Measurements from ENCODE around the gene CHST14. TPM values are rescaled to one million over a fixed set of nuclear protein-coding genes. Genes with fewer than 3 reads are reported as not detected.

Gene CHST14
- total RNA-seq, 1 donor from 2014 or later: 14.1 TPM

DNA sequence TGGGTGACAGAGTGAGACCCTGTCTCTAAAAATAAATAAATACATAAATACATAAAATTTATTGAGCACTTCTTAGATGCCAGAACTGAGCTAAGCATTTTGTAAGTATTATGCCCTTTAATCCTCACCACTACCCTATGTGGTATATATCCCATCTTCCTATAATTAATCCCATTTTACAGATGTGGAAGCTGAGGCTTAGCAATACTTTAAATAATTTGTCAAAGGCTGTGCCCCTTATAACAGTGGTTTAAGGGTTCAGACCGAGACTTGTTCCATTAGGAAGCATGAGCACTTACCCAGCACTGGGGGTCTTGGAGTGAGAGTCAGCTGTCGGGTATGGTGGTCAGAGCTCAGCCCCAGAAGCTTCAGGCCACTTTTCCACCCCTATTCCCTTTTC, 7.5 kb upstream of the CHST14 start:
- Histone ChIP-seq H3K4me3 (no peak overlapping the region), H3K27me3 (no peaks in the 10 kb centered on the region), H3K9me3 (no peaks in the 10 kb centered on the region), H3K27ac (no peak overlapping the region), H3K36me3 (peaks cover 75% of the 10 kb centered on the region), H3K4me1 (peaks cover 3% of the 10 kb centered on the region)
- TF ChIP-seq, protein P1, sequence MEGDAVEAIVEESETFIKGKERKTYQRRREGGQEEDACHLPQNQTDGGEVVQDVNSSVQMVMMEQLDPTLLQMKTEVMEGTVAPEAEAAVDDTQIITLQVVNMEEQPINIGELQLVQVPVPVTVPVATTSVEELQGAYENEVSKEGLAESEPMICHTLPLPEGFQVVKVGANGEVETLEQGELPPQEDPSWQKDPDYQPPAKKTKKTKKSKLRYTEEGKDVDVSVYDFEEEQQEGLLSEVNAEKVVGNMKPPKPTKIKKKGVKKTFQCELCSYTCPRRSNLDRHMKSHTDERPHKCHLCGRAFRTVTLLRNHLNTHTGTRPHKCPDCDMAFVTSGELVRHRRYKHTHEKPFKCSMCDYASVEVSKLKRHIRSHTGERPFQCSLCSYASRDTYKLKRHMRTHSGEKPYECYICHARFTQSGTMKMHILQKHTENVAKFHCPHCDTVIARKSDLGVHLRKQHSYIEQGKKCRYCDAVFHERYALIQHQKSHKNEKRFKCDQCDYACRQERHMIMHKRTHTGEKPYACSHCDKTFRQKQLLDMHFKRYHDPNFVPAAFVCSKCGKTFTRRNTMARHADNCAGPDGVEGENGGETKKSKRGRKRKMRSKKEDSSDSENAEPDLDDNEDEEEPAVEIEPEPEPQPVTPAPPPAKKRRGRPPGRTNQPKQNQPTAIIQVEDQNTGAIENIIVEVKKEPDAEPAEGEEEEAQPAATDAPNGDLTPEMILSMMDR (IDR thresholded peaks at IDR 0.05): no peak
- intact Hi-C loops (cut with DNase I): no loop called here
- no peak for ATAC-seq
- no peak for DNase-seq

DNA sequence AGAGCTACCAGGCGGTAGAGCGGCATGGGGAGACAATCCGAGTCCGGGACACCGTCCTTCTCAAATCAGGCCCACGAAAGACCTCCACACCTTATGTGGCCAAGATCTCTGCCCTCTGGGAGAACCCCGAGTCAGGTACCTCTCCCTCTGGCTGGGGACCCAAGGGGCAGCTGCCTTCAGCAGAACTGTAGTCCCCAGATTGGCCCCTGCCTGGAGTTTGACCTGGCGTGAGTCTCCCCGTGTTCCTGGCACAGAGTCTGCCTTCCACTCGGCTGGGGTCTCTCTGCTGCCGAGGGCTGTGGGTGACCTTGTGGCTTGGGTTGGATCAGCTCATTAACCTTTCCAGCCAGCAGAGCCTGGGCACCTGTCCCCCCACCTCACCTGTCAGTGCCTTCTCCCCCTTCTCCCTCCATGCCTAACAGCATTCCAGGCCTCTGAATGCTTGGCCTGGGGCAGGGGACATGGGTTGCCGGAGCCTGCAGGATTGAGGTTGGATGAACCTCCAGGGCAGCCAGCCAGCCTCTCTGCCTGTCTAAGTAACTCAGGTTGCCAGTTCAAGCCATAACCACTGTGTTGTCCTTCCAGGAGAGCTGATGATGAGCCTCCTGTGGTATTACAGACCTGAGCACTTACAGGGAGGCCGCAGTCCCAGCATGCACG, 6.8 kb upstream of the CHST14 start:
- DNase-seq (peak; percentile 43), ATAC-seq (no peak)
- H3K4me3 ChIP-seq: no peak overlapping the region
- H3K36me3 ChIP-seq: peaks cover 70% of the 10 kb centered on the region
- peaks cover 3% of the 10 kb centered on the region for H3K4me1 ChIP-seq
- H3K9me3 ChIP-seq: no peaks in the 10 kb centered on the region
- intact Hi-C loops (cut with DNase I): no loop called here
- no peaks in the 10 kb centered on the region for H3K27me3 ChIP-seq
- TF ChIP-seq, protein P1 (IDR thresholded peaks at IDR 0.05): no peak
- H3K27ac ChIP-seq: no peak overlapping the region

DNA sequence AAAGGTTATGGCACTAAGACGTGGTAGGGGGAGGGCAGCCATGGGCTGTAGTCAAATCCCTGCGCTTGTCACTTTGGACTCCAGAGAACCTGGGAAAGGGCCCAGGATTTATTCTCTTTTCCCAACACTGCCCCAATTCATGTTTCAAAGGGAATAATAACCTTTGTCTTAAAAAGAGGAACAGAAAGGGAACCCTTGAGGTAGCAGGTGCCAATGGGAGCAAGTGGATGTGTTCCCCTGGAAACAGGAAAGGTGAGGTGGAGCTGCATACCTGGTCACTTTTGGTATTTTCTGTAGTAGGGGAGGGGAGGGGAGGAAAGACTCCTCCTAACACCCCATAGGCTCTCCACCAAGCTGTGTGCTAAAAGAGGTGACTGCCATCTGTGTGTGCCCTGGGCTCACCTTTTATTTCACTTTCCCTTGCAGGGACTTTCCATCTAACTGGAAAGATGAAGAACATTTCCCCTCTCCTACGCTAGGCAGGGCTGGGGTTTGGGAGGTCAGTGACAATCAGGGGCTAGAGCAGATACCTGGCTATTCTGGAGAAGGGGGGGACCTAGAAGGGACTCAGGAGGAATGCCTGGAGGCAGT, 6.1 kb upstream of the CHST14 start:
- DNase-seq (no peak), ATAC-seq (peak; percentile 40)
- Histone ChIP-seq H3K36me3 (peaks cover 63% of the 10 kb centered on the region), H3K27ac (no peak overlapping the region), H3K4me3 (no peak overlapping the region), H3K9me3 (no peaks in the 10 kb centered on the region), H3K4me1 (peaks cover 3% of the 10 kb centered on the region), H3K27me3 (no peaks in the 10 kb centered on the region)
- intact Hi-C loops (cut with DNase I): no loop called here
- TF ChIP-seq, protein P1 (IDR thresholded peaks at IDR 0.05): no peak

DNA sequence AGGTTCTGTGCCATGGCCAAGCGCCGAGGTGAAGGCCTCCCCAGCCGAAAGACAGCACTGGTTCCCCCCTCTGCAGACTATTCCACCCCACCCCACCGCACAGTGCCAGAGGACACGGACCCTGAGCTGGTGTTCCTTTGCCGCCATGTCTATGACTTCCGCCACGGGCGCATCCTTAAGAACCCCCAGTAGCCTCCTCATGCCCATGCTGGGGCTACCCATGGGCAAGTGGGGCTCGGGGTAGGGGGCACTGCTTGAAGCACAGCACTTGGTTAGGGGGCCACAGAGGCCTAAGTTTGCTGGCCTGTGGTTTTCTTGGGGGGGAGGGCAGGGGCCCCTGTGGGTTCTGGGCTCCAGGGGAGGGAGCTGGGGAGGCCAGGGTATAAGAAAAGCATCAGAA, 4.8 kb upstream of the CHST14 start:
- no peaks in the 10 kb centered on the region for H3K9me3 ChIP-seq
- peaks cover 11% of the 10 kb centered on the region for H3K4me1 ChIP-seq
- no peak overlapping the region for H3K27ac ChIP-seq
- intact Hi-C loops (cut with DNase I): no loop called here
- DNase-seq (peak; percentile 56), ATAC-seq (no peak)
- no peak overlapping the region for H3K4me3 ChIP-seq
- no peaks in the 10 kb centered on the region for H3K27me3 ChIP-seq
- H3K36me3 ChIP-seq: peaks cover 50% of the 10 kb centered on the region
- TF ChIP-seq, protein P1 (IDR thresholded peaks at IDR 0.05): no peak

DNA sequence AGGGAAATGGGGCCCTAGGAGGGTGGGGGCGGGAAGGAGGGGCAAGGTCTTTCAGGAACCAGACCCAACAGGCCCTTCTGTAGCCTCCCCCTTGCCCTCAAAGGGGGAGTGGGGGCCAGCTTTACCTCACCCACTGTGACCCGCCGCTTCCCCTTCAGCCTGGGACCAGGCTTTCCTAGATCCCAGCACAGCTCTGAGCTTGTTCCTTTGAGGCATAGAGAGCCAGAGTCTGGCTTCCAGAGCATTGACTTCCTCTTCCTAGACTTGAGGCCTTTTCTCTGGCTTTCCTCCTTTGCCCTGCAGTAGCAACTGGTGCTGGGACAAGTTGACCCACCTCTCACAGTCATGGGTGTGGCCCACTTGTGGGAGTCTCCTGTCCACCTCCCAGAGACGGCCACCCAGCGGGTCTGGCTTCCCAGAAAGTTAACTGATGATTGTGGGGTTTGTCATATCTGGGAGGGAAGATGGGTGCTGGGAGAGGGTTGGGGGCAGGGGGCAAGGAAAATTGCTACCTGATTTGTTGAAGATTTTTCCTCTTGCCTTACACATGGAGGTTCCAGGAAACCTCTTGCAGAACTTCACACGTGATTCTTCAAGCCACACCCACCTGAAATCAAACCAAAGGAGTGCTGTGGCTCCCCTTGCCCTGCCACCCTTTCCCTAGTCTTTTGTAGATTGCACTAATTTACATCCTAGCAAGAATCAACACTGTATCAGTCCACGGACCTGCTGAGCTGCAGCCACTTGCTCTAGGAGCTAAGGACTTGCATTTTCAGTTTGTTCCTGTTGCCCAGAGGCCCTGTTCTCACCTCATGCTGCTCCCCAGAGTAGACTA, 4.1 kb upstream of the CHST14 start:
- Histone ChIP-seq H3K9me3 (no peaks in the 10 kb centered on the region), H3K4me1 (peaks cover 11% of the 10 kb centered on the region), H3K27me3 (no peaks in the 10 kb centered on the region), H3K36me3 (peaks cover 46% of the 10 kb centered on the region), H3K27ac (peak overlapping the region; percentile 42), H3K4me3 (no peak overlapping the region)
- ATAC-seq (peak; percentile 4), DNase-seq (peak; percentile 54)
- TF ChIP-seq, protein P1 (IDR thresholded peaks at IDR 0.05): no peak
- intact Hi-C loops (cut with DNase I): no loop called here
